Activated CD4-positive, CD25-positive, alpha-beta regulatory T cell treated with anti-CD3 and anti-CD28 coated beads, Interleukin-2, amount 50 U/mL, for 72 hours (primary cell): ENCODE measurements around the gene RAI14.

Experiments used
- DNase-seq: peaks from one replicate; pipeline ENCODE4 v3.0.0; 2021

The RAI14 gene

DNA sequence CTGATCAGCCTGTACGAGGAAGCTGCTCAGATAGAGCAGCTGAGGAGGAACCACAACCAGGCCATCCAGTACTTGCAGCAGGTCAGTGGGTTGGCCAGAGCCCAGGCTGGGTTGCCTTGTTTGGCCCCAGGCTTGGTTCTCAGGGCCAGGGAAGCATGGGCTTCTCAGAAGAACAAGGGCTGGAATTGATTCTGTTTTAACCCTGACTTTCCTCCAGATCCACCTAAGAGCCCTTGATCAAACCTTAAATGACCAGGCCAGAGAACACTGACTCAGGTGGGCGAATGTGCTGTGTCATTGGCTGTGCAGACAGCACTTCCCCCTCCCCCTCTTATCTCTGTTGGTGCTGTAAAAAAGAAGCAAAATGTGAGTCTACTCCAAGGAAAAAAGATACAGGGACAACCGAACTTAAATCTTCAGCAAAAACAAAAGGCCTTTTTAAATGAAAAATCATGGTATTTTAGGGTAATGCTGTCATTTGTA, 210.9 kb downstream of the RAI14 start:
- DNase-seq = no peak

DNA sequence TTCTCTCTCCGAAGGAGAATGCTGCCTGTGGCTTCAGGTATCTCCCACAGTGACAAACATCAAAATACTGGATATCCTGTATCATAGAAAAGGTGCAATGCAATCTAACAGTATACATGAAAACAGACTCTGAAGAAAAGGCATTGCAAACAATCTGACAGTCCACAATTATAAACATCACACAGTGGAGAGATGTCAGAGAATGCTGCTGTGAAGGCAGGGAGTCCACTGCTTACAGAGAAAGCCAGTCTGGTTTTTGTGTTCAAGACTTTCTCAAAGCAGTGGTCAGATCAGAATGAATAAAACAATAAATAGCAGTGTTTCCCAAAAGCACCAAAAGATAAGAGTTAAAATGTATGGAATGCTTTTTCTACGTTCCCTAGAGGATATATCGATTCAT, 211.5 kb downstream of the RAI14 start:
- no peak for DNase-seq

DNA sequence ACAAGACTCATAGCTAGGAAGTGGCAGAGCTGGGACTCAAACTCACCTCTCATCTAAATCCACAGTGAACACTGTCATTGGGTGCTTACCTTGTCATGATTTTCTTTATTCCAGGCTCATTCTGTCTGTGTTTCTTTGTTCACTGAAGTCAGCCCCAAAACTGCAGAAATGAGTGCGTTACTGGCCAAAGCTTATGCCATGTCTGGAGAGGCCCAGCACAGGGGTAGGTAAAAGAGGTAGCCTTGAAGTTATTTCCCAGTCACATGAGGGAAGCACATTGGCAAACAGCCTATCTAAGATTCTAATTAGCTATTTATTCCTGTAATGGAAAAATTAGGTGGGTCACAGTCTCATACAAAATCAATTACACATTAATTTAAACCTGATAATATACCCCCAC, 212.7 kb downstream of the RAI14 start:
- no peak for DNase-seq

DNA sequence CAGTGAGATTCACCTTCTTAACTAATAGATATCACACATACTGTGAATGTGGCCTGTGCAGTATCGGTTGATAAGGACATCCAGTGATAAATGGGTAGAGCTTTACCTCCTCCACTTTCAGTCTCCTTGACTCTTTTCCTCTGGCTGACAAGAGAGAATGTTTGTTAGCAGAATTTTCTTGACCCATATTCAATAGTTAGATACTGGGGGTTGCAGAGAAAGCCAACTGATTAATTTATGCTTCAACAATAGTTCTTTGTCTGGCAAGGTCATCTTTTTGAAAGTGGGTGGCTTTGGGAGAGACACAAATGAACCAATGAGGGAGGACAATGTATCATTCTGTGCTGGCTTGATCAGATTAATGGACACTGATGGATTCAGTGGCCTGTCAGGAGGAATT, 213.1 kb downstream of the RAI14 start:
- DNase-seq = no peak

DNA sequence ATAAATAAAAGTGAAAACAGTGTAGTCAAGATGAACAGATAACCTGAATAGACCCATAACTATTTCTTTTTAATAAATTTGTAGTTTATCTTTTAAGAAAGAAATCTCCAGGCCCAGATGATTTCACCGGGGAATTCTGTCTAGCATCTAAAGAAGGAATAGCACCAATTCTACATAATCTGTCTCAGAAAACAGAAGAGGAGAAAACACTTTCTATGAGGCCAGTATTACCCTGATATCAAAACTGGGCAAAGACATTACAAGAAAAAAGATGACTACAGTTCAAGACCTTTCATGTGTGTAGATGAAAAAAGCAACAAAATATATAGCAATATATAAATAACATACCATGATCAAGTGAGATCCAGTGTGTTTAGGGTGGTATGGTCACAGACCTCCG, 214.3 kb downstream of the RAI14 start:
- DNase-seq = no peak

DNA sequence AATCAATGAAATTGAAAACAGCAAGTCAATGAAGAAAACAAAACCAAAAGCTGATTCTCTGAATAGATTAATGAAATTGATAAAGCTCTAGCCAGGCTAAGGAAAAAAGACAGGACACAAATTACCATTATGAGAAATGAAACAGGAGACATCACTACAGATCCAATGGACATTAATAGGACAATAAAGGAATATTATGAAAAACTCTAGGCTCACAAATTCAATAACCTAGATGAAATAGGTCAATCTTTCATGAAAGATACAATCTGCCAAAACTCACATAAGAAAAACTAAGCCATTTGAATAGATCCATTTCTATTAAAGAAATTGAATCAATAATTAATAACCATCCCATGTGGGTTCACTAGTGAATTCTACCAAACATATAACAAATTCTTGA, 220.1 kb downstream of the RAI14 start:
- DNase-seq = no peak

DNA sequence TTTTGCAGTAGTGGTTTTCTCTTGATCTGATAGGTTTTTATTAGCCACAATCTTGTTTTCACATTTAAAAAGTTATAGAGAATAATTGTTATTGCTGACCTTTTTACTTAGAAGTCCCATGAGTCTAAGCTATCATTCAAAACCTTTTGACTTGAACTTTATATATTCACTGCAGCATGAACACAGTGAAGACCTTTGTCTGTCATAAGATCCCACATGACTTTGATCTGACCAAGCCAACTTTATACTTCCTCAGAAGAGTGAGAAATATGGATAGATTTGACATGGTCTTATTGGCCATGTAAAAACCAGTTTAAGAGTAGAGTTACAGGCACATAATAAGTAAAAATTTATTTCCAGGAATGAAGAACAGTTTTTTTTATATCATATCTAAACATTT, 225.1 kb downstream of the RAI14 start:
- no peak for DNase-seq
